H1 (cell line): ENCODE data around the gene TBC1D19. TPM values are rescaled to one million over a fixed set of nuclear protein-coding genes. Genes with fewer than 3 reads are reported as not detected.

Experiments
- CTCF ChIA-PET: fragments of 300-600 bp; sonication (Branson Sonifier 250); formaldehyde crosslinking; loops from one replicate; lab custom pipeline; 2021; ENCODE audit not compliant: partially characterized antibody; lab: Charles Lee
- POLR2A ChIA-PET: fragments of 300-600 bp; sonication (Branson Sonifier 250); formaldehyde crosslinking; loops from one replicate; lab custom pipeline; 2021; ENCODE audit warnings: inconsistent platforms; ENCODE audit not compliant: partially characterized antibody; lab: Charles Lee
- DNase-seq, 2 experiments: peaks; one replicate each; pipeline versions ENCODE4 v3.0.0 to v3.0.0-alpha.2; 2010 to 2022; ENCODE audit warnings: low spot score in 2 of 2, low read depth in 1 of 2, mixed read lengths in 1 of 2
- FAIRE-seq: peaks from 2 replicates; lab custom pipeline; 2011; peaks lifted over from hg19 to GRCh38; lab: Jason Lieb, UNC
- H2AFZ ChIP-seq: 2 replicates; pipeline ENCODE4 v1.8.1; 2012; ENCODE audit warnings: low read length, inconsistent platforms
- H2AK5ac ChIP-seq: 2 replicates; pipeline ENCODE4 v1.6.1; 2013; ENCODE audit warnings: low read depth, low read length
- H2BK120ac ChIP-seq: replicated peaks from 2 replicates; pipeline ENCODE3; 2013; ENCODE audit warnings: low read depth, low read length, inconsistent platforms
- H2BK12ac ChIP-seq: 2 replicates; pipeline ENCODE4 v1.6.1; 2013; ENCODE audit warnings: low read depth, low read length
- H2BK15ac ChIP-seq: 2 replicates; pipeline ENCODE4 v1.6.1; 2013; ENCODE audit warnings: low read length
- H2BK20ac ChIP-seq: 2 replicates; pipeline ENCODE4 v1.6.1; 2013; ENCODE audit warnings: low read length
- H2BK5ac ChIP-seq: 2 replicates; pipeline ENCODE4 v1.6.1; 2013; ENCODE audit warnings: low read depth, low read length
- H3K14ac ChIP-seq: 2 replicates; pipeline ENCODE4 v1.6.1; 2013; ENCODE audit warnings: inconsistent platforms; ENCODE audit not compliant: insufficient read length
- H3K18ac ChIP-seq: 2 replicates; pipeline ENCODE4 v1.6.1; 2013; ENCODE audit warnings: low read length; ENCODE audit errors: extremely low read depth
- H3K23ac ChIP-seq: 2 replicates; pipeline ENCODE4 v1.6.1; 2013; ENCODE audit warnings: inconsistent platforms; ENCODE audit not compliant: insufficient read length
- H3K23me2 ChIP-seq: 2 replicates; pipeline ENCODE4 v1.6.1; 2013; ENCODE audit warnings: low read depth, low read length
- H3K27ac ChIP-seq: 2 replicates; pipeline ENCODE4 v1.6.1; 2011; ENCODE audit warnings: low read depth, low read length, inconsistent platforms
- H3K27me3 ChIP-seq, 4 experiments: replicated peaks in 1 of 4; 1 replicate in 1 of 4; 2 replicates in 3 of 4; pipeline versions ENCODE4 v1.6.1 to v1.8.1; 2011 to 2013; ENCODE audit warnings: low read length in 3 of 4, mild to moderate bottlenecking in 3 of 4, inconsistent platforms in 2 of 4, mixed read lengths in 2 of 4, moderate library complexity in 1 of 4; ENCODE audit not compliant: control insufficient read depth in 3 of 4, insufficient read depth in 3 of 4; ENCODE audit errors: extremely low read depth in 1 of 4
- H3K36me3 ChIP-seq, 4 experiments: 2 replicates each; pipeline versions ENCODE4 v1.6.1 to v1.8.1; 2011 to 2013; ENCODE audit warnings: mild to moderate bottlenecking in 4 of 4, low read length in 3 of 4, moderate library complexity in 2 of 4, control low read depth in 1 of 4, inconsistent platforms in 1 of 4; ENCODE audit not compliant: insufficient read depth in 4 of 4, control insufficient read depth in 2 of 4
- H3K4ac ChIP-seq: replicated peaks from 2 replicates; pipeline ENCODE3; 2013; ENCODE audit warnings: low read length, low read depth, mixed read lengths, inconsistent platforms; ENCODE audit not compliant: insufficient read length
- H3K4me1 ChIP-seq, 4 experiments: replicated peaks in 1 of 4; 1 replicate in 1 of 4; 2 replicates in 3 of 4; pipeline versions ENCODE4 v1.6.1 to v1.8.1; 2011 to 2013; ENCODE audit warnings: low read length in 3 of 4, inconsistent platforms in 2 of 4, mixed read lengths in 1 of 4; ENCODE audit not compliant: insufficient read depth in 4 of 4, control insufficient read depth in 3 of 4
- H3K4me2 ChIP-seq, 2 experiments: 2 replicates each; pipeline versions ENCODE4 v1.6.1 to v1.8.1; 2011 to 2013; ENCODE audit warnings: low read depth in 2 of 2, low read length in 2 of 2, control low read depth in 1 of 2, inconsistent platforms in 1 of 2, mild to moderate bottlenecking in 1 of 2; ENCODE audit not compliant: insufficient read depth in 1 of 2
- H3K4me3 ChIP-seq, 4 experiments: fragments of 200-600, 300-600 bp in 1 of 4; sonication (generic), shearing (Covaris generic), sonication (Bioruptor Twin) in 1 of 4; 2 replicates each; pipeline versions ENCODE4 v1.5.1 to v1.8.1; 2011 to 2016; ENCODE audit warnings: low read length in 4 of 4, low read depth in 3 of 4, control low read depth in 2 of 4, inconsistent platforms in 2 of 4, mild to moderate bottlenecking in 2 of 4, mixed read lengths in 1 of 4, moderate library complexity in 1 of 4; ENCODE audit not compliant: insufficient read depth in 2 of 4; ENCODE audit errors: extremely low read depth in 1 of 4
- H3K56ac ChIP-seq: replicated peaks from 2 replicates; pipeline ENCODE3; 2013; ENCODE audit warnings: low read depth, mild to moderate bottlenecking, mixed read lengths, low read length, inconsistent platforms; ENCODE audit not compliant: insufficient read length
- H3K79me1 ChIP-seq: 2 replicates; pipeline ENCODE4 v1.6.1; 2013; ENCODE audit warnings: low read depth, low read length, control low read depth
- H3K79me2 ChIP-seq, 2 experiments: 2 replicates each; pipeline versions ENCODE4 v1.6.1 to v1.8.1; 2012 to 2013; ENCODE audit warnings: low read length in 2 of 2, mild to moderate bottlenecking in 2 of 2, inconsistent platforms in 1 of 2; ENCODE audit not compliant: insufficient read depth in 2 of 2, control insufficient read depth in 1 of 2
- H3K9ac ChIP-seq, 4 experiments: replicated peaks in 1 of 4; 1 replicate in 1 of 4; 2 replicates in 3 of 4; pipeline versions ENCODE4 v1.6.1 to v1.8.1; 2011 to 2013; ENCODE audit warnings: low read depth in 3 of 4, low read length in 3 of 4, control low read depth in 2 of 4, mild to moderate bottlenecking in 2 of 4, moderate library complexity in 2 of 4, inconsistent platforms in 1 of 4; ENCODE audit errors: extremely low read depth in 1 of 4
- H3K9me3 ChIP-seq, 2 experiments: 2 replicates each; pipeline versions ENCODE4 v1.6.1 to v1.8.1; 2012 to 2013; ENCODE audit warnings: mild to moderate bottlenecking in 2 of 2, moderate library complexity in 2 of 2, control low read depth in 1 of 2, inconsistent platforms in 1 of 2, low read depth in 1 of 2, low read length in 1 of 2, mixed read lengths in 1 of 2; ENCODE audit not compliant: insufficient read depth in 2 of 2
- H4K20me1 ChIP-seq, 2 experiments: replicated peaks in 1 of 2; 2 replicates each; pipeline versions ENCODE3 to v1.8.1; 2011 to 2013; ENCODE audit warnings: inconsistent platforms in 2 of 2, low read length in 2 of 2, mild to moderate bottlenecking in 1 of 2; ENCODE audit not compliant: insufficient read depth in 2 of 2, control insufficient read depth in 1 of 2
- H4K5ac ChIP-seq: 2 replicates; pipeline ENCODE4 v1.6.1; 2013; ENCODE audit warnings: low read length, low read depth, mixed read lengths, inconsistent platforms; ENCODE audit not compliant: insufficient read length
- H4K8ac ChIP-seq: 2 replicates; pipeline ENCODE4 v1.8.0; 2013; ENCODE audit warnings: mild to moderate bottlenecking, moderate library complexity, low read length, inconsistent platforms; ENCODE audit not compliant: insufficient read depth; ENCODE audit errors: extremely low read depth
- H4K91ac ChIP-seq: replicated peaks from 2 replicates; pipeline ENCODE3; 2013; ENCODE audit warnings: low read length, mixed read lengths, inconsistent platforms; ENCODE audit not compliant: insufficient read length
- BACH1 ChIP-seq: IDR thresholded peaks from 2 replicates; pipeline ENCODE4 v1.6.1; 2012; ENCODE audit warnings: low read length, improper control_type of control experiment
- BCL11A ChIP-seq, 2 experiments: IDR thresholded peaks; one replicate each; pipeline ENCODE4 v1.6.1; 2011; ENCODE audit warnings: low read depth in 2 of 2, low read length in 2 of 2, mild to moderate bottlenecking in 2 of 2
- CEBPB ChIP-seq: IDR thresholded peaks from 2 replicates; pipeline ENCODE4 v1.6.1; 2012; ENCODE audit warnings: low read depth, low read length
- E2F6 ChIP-seq: IDR thresholded peaks from 2 replicates; pipeline ENCODE4 v1.6.1; 2012; ENCODE audit warnings: inconsistent platforms
- EGR1 ChIP-seq: IDR thresholded peaks from 2 replicates; pipeline ENCODE4 v1.6.1; 2011; ENCODE audit warnings: low read depth, low read length, borderline replicate concordance
- KDM5A ChIP-seq: fragments of 200-600 bp; IDR thresholded peaks from 2 replicates; pipeline ENCODE4 v1.7.1; 2012; ENCODE audit warnings: mild to moderate bottlenecking, low read length, inconsistent platforms, mixed read lengths
- NANOG ChIP-seq: IDR thresholded peaks from 2 replicates; pipeline ENCODE4 v1.6.1; 2011; ENCODE audit warnings: low read length, low read depth, mild to moderate bottlenecking, inconsistent platforms; ENCODE audit not compliant: insufficient read depth, poor library complexity, severe bottlenecking
- NRF1 ChIP-seq: IDR thresholded peaks from 2 replicates; pipeline ENCODE4 v1.6.1; 2011; ENCODE audit warnings: mild to moderate bottlenecking, low read depth, low read length, improper control_type of control experiment
- PHF8 ChIP-seq: fragments of 200-600 bp; sonication (generic); conservative IDR thresholded peaks from 2 replicates; pipeline ENCODE4 v1.7.1; 2012; ENCODE audit warnings: low read depth, mild to moderate bottlenecking, inconsistent platforms, low read length, moderate library complexity
- POU5F1 ChIP-seq: IDR thresholded peaks from 2 replicates; pipeline ENCODE4 v1.6.1; 2011; ENCODE audit warnings: low read depth, mild to moderate bottlenecking, low read length, moderate library complexity
- RAD21 ChIP-seq, 2 experiments: IDR thresholded peaks in 1 of 2; conservative IDR thresholded peaks in 1 of 2; 2 replicates each; pipeline ENCODE4 v1.6.1; 2011; ENCODE audit warnings: low read depth in 2 of 2, low read length in 2 of 2, improper control_type of control experiment in 1 of 2, inconsistent platforms in 1 of 2, mild to moderate bottlenecking in 1 of 2, moderate library complexity in 1 of 2
- RFX5 ChIP-seq: IDR thresholded peaks from 2 replicates; pipeline ENCODE4 v1.6.1; 2011; ENCODE audit warnings: low read depth, low read length, improper control_type of control experiment, borderline replicate concordance
- SAP30 ChIP-seq: fragments of 300-600 bp; sonication (generic); IDR thresholded peaks from 2 replicates; pipeline ENCODE4 v1.7.1; 2012; ENCODE audit warnings: low read length, moderate library complexity, mild to moderate bottlenecking, inconsistent platforms; ENCODE audit not compliant: insufficient read depth, insufficient replicate concordance
- SP1 ChIP-seq: IDR thresholded peaks from 2 replicates; pipeline ENCODE4 v1.6.1; 2011; ENCODE audit warnings: low read depth, low read length
- WGBS, 2 experiments: shearing (Covaris generic) in 1 of 2; methylation state at CpG; one replicate each; pipeline versions ENCODE4 v1.1.6 to v1.1.7; 2013 to 2015; ENCODE audit warnings: low lambda C conversion rate in 2 of 2, mixed read lengths in 2 of 2, inconsistent platforms in 1 of 2, low coverage in 1 of 2, missing lambda C conversion rate in 1 of 2; ENCODE audit not compliant: insufficient replicate concordance in 2 of 2, insufficient coverage in 1 of 2, insufficient read length in 1 of 2; ENCODE audit errors: extremely low coverage in 1 of 2, missing lambda C conversion rate in 1 of 2; 5-methylcytosine and 5-hydroxymethylcytosine counted together
- polyA plus RNA-seq, 7 experiments: library from polyadenylated mRNA; depleted of rRNA in 3 of 7; stranded (reverse) in 5 of 7; unstranded in 2 of 7; fragments of >200 nt in 5 of 7; fragments of 200-250 nt in 2 of 7; gene quantifications; 1 replicate in 5 of 7; 2 replicates in 1 of 7; 4 replicates in 1 of 7; pipeline versions ENCODE4 v1.2.1 to v1.2.3, GENCODE V29; 2011 to 2013; ENCODE audit warnings: missing spikeins in 2 of 7, mixed read lengths in 2 of 7
- total RNA-seq: library from RNA; stranded (reverse); fragmentation: NEBNext Ultra II Directional; extraction: Animal tissue kit (Norgen Biotek cat#: 25700); gene quantifications from 2 replicates; pipeline ENCODE4 v1.2.1, GENCODE V29; 2021

TBC1D19 gene
- total and polyA plus RNA-seq, 2 of the 8 experiments (the other 6 are each of a cell fraction or from before 2014, with no cell fraction given): 1.9 to 3.5 TPM

GRCh38 chr4:26796081-26796480 is 212.2 kb downstream of the TBC1D19 start:
- H3K4me3 ChIP-seq: no peak overlapping the region
- H3K79me2 ChIP-seq: no peaks in the 10 kb centered on the region
- H4K5ac ChIP-seq: no peak overlapping the region
- H4K20me1 ChIP-seq: no peaks in the 10 kb centered on the region
- H2BK12ac ChIP-seq: no peak overlapping the region
- H2BK5ac ChIP-seq: no peak overlapping the region
- DNase-seq (no peak), FAIRE-seq (no peak)
- H2AK5ac ChIP-seq: no peak overlapping the region
- no peaks in the 10 kb centered on the region for H3K4me1 ChIP-seq
- H3K56ac ChIP-seq: no peak overlapping the region
- H4K8ac ChIP-seq: no peak overlapping the region
- no peaks in the 10 kb centered on the region for H3K36me3 ChIP-seq
- no peak overlapping the region for H3K4ac ChIP-seq
- H3K23ac ChIP-seq: no peak overlapping the region
- H3K9me3 ChIP-seq: no peaks in the 10 kb centered on the region
- H2AFZ ChIP-seq: no peak overlapping the region
- H4K91ac ChIP-seq: no peak overlapping the region
- no peaks in the 10 kb centered on the region for H3K79me1 ChIP-seq
- no peak overlapping the region for H2BK120ac ChIP-seq
- H3K27ac ChIP-seq: no peak overlapping the region
- no peak overlapping the region for H3K14ac ChIP-seq
- no peak overlapping the region for H2BK20ac ChIP-seq
- POLR2A ChIA-PET: no interaction called here
- H3K27me3 ChIP-seq: no peaks in the 10 kb centered on the region
- H3K9ac ChIP-seq: no peak overlapping the region
- CTCF ChIA-PET: no interaction called here
- no peak overlapping the region for H2BK15ac ChIP-seq
- no peak overlapping the region for H3K4me2 ChIP-seq
- no peak overlapping the region for H3K18ac ChIP-seq
- no peaks in the 10 kb centered on the region for H3K23me2 ChIP-seq
- 89% methylated on average over 3 of the region's 3 CpGs; no CpG with 5 or more reads in 1 of the 2 experiments for WGBS, 2 experiments
- no peak for TF ChIP-seq RAD21 (IDR thresholded peaks at IDR 0.05 in 1 of 2, conservative IDR thresholded peaks at IDR 0.05 in 1 of 2; ENCODE audit: low read depth in 2 of 2, low read length in 2 of 2)
- TF ChIP-seq SAP30: no peak
- TF ChIP-seq E2F6: no peak
- no peak for TF ChIP-seq EGR1
- TF ChIP-seq PHF8: no peak
- TF ChIP-seq NRF1: no peak
- no peak for TF ChIP-seq KDM5A
- TF ChIP-seq NANOG: no peak
- TF ChIP-seq RFX5: no peak
- TF ChIP-seq POU5F1: no peak
- TF ChIP-seq CEBPB: no peak
- no peak for TF ChIP-seq BACH1
- no peak for TF ChIP-seq SP1
- TF ChIP-seq BCL11A (IDR thresholded peaks at IDR 0.05; ENCODE audit: low read depth in 2 of 2, low read length in 2 of 2): no peak
